AG10803 (cell line): ENCODE measurements around the gene CCDC178.
"Not testable (repeated sequence)": the region's sequence is repeated elsewhere in the genome, so short reads cannot be mapped to it uniquely, and the experiment has no call there.

Experiments used
- DNase-seq: peaks from one replicate; pipeline ENCODE4 v3.0.0; 2010; ENCODE audit warnings: low read depth
- H3K4me3 ChIP-seq: 2 replicates; pipeline ENCODE4 v1.5.1; 2011; ENCODE audit warnings: mild to moderate bottlenecking, low read length, control low read depth
- TF ChIP-seq, protein P1 (sequence below): conservative IDR thresholded peaks from 2 replicates; pipeline ENCODE4 v1.5.1; 2011; ENCODE audit warnings: mild to moderate bottlenecking, low read length, control low read depth, inconsistent platforms

The CCDC178 gene

DNA sequence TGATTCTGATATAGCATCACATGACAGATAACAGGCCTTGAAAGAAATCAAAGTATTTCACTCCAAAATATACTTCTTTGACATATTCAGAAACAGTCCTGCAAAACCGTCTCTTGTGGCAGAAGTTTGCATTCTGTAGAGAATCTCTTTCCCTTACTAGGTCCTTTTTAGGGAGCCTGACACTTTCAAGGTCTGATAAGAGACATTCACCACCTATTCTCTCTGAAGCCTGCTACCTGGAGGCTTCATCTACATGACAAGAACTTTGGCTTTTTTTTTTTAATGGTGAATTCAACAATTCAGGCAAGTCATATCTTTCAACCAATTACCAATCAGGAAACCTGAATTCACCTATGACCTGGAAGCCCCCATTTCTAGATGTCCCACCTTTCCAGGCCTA, 83.8 kb downstream of the CCDC178 start:
- DNase-seq = no peak
- no peak overlapping the region for H3K4me3 ChIP-seq
- TF ChIP-seq, protein P1, sequence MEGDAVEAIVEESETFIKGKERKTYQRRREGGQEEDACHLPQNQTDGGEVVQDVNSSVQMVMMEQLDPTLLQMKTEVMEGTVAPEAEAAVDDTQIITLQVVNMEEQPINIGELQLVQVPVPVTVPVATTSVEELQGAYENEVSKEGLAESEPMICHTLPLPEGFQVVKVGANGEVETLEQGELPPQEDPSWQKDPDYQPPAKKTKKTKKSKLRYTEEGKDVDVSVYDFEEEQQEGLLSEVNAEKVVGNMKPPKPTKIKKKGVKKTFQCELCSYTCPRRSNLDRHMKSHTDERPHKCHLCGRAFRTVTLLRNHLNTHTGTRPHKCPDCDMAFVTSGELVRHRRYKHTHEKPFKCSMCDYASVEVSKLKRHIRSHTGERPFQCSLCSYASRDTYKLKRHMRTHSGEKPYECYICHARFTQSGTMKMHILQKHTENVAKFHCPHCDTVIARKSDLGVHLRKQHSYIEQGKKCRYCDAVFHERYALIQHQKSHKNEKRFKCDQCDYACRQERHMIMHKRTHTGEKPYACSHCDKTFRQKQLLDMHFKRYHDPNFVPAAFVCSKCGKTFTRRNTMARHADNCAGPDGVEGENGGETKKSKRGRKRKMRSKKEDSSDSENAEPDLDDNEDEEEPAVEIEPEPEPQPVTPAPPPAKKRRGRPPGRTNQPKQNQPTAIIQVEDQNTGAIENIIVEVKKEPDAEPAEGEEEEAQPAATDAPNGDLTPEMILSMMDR = no peak

DNA sequence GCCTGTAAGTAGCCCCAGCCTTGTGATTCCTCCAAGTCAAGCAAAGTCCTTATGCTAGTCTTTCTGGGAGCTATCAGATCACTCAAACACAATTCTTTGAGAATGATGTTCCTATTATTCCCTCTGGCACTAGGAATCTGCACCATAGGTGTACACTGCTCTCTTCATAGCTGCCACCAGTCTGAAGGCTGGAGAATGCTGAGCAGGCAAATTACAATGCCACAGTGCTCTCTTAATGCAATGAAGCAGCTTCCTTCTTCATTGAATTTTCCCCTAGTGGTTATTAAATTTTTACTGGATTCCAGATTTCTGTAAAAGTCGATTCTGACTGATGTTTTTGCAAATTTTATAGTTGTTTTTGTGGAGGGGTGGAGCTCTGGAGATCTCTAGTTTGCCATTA, 84.8 kb downstream of the CCDC178 start:
- no peak overlapping the region for H3K4me3 ChIP-seq
- TF ChIP-seq, protein P1 = no peak
- DNase-seq = no peak

DNA sequence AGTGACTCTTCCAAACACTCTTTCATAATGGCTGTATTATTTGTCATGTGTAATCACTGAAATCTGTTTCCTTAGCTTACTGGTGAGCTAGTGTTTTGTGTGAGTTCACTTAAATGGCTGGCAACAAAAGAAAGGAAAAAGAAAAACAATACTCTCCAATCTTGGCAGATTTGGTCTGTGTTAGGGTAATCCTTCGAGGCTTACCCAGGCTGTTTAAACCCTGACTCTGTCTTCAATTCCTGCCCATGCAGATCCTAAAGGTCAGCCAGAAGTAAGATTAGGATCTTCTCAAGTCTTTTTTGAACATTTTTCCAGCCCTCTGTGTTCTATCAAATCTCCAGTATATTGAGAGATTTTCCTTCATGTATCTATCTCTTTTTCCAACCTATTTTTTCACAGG, 85.3 kb downstream of the CCDC178 start:
- H3K4me3 ChIP-seq = no peak overlapping the region
- TF ChIP-seq, protein P1 = no peak
- DNase-seq = no peak

DNA sequence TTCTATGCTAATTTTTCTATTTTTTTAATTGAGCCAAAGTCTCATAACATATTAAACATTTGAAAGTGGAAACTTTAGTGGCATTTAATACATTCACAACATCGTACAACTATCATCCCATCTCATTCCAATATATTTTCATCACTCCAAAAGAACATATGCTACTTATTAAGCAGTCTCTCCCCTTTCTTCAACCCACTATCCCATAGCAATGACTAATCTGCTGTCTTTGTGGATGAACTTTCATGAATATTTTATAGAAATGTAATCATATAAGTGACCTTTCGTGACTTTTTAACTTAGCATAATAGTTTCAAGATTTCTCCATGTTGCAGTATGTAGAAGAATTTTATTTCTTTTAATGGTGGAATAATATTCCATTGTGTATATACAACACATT, 90.3 kb downstream of the CCDC178 start:
- TF ChIP-seq, protein P1 = no peak
- no peak for DNase-seq

DNA sequence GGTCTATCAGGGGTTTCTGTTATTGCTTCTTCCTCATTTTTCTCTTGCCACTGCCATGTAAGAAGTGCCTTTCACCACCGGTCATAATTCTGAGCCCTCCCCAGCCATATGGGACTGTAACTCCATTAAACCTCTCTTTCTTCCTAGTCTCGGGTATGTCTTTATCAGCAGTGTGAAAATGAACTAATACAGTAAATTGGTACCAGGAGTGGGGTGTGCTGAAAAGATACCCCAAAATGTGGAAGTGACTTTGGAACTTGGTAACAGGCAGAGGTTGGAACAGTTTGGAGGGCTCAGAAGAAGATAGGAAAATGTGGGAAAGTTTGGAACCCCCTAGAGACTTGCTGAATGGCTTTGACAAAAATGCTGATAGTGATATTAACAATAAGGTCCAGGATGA, 100.8 kb downstream of the CCDC178 start:
- not testable (repeated sequence) for DNase-seq

More for the DNA sequence above, 90.3 kb downstream of the CCDC178 start:
- H3K4me3 ChIP-seq = no peak overlapping the region

DNA sequence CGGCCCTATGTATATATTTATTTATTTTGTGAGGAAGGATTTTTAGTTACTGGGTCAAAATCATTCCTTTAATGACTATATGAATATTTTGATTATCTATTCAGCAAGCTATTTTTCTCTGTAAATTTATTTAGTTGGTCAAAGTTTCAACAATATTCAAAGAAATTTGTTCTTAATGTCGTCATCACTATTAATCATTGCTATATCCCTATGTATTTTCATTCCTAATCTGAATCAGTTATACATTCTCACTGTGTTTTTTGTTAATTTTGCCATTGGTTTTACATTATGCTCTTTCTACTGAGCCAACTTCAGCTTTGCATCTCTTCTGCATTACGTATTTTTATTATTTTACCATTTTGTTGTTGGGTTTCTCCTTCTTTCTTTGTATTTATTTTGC, 105.7 kb downstream of the CCDC178 start:
- TF ChIP-seq, protein P1 = no peak
- no peak for DNase-seq
- H3K4me3 ChIP-seq = no peak overlapping the region

More for the DNA sequence above, 100.8 kb downstream of the CCDC178 start:
- H3K4me3 ChIP-seq = not testable (repeated sequence)

DNA sequence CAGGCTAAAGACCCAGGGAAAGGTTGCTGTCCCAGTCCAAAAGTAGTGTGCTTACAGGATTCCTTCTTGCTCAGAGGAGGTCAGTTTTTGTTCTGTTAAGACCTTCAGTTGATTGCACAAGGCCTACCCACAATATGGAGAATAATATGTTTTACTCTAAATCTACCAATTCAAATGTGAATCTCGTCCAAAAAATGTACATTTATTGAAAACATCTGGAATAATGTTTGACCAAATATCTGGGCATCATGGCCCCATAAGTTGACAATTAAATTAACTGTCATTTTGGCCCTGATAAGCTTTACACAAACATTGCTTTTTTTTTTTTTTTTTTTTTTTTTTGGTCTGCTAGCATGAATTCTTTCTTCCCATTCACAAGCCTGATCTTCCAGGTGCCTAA, 109.8 kb downstream of the CCDC178 start:
- TF ChIP-seq, protein P1 = no peak
- no peak overlapping the region for H3K4me3 ChIP-seq
- DNase-seq = no peak

DNA sequence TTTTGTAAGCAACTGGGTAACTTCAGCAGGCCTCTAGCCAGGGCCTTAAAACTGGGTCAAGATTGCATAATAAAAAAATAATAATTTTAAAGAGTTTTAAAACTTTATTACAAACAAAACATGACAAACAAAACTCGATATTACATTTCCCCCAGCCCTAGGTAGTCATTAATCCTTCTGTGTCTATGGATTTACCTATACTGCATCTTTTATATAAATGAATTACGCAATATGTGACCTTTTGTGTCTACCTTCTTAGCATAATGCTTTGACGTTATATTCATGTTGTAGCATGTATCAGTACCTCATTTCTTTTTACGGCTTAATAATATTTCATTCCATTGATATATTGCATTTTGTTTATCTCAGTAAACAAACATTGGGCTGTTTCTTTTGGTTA, 113.5 kb downstream of the CCDC178 start:
- H3K4me3 ChIP-seq = no peak overlapping the region
- DNase-seq = no peak
- TF ChIP-seq, protein P1 = no peak
